HG03442 (cell line): ENCODE data around the gene CDC37.

ENCODE experiments used
- ATAC-seq: cut with Tn5 transposase; IDR thresholded peaks from one replicate; pipeline ENCODE4 v1.9.1; 2021; ENCODE audit warnings: mild to moderate bottlenecking, moderate library complexity; ENCODE audit not compliant: unreplicated experiment

Gene CDC37

GRCh38 chr19:10403137-10404021 lies at the start of gene CDC37:
TSS of gene CDC37 (minus strand) at chr19:10403542. CDS start at chr19:10403479, 63 bp downstream.
- ATAC-seq = peak; percentile 68

GRCh38 chr19:10450853-10451609 lies 47.7 kb upstream of the CDC37 start:
- no peak for ATAC-seq

GRCh38 chr19:10450191-10450852 lies 47.0 kb upstream of the CDC37 start:
- ATAC-seq = no peak

GRCh38 chr19:10449037-10449436 lies 45.7 kb upstream of the CDC37 start:
- ATAC-seq = no peak

- ATAC-seq = no peak
These were observed 39.4 kb upstream of the CDC37 start for GRCh38 chr19:10442698-10443097.

- ATAC-seq = no peak
These were observed 36.2 kb upstream of the CDC37 start for GRCh38 chr19:10439588-10439987.

GRCh38 chr19:10433131-10433536 lies 29.8 kb upstream of the CDC37 start:
- no peak for ATAC-seq

- ATAC-seq = no peak
These were observed 29.4 kb upstream of the CDC37 start for GRCh38 chr19:10432736-10433130.

- no peak for ATAC-seq
These were observed 28.8 kb upstream of the CDC37 start for GRCh38 chr19:10431943-10432735.

GRCh38 chr19:10431254-10431942 lies 28.1 kb upstream of the CDC37 start:
- no peak for ATAC-seq

- ATAC-seq = no peak
These were observed 27.3 kb upstream of the CDC37 start for GRCh38 chr19:10430505-10431253.

GRCh38 chr19:10428996-10429381 lies 25.6 kb upstream of the CDC37 start:
- no peak for ATAC-seq

- ATAC-seq = no peak
These were observed 23.8 kb upstream of the CDC37 start for GRCh38 chr19:10427169-10427568.

GRCh38 chr19:10424011-10424637 lies 20.8 kb upstream of the CDC37 start:
- ATAC-seq = no peak

- ATAC-seq = no peak
These were observed 19.5 kb upstream of the CDC37 start for GRCh38 chr19:10422846-10423245.

- no peak for ATAC-seq
These were observed 18.7 kb upstream of the CDC37 start for GRCh38 chr19:10422046-10422461.

GRCh38 chr19:10421240-10422045 lies 18.1 kb upstream of the CDC37 start:
- ATAC-seq = no peak
